Endothelial cell of umbilical vein (primary cell): Measurements from ENCODE around the gene MYO16. TPM values are rescaled to one million over a fixed set of nuclear protein-coding genes. Genes with fewer than 3 reads are reported as not detected.

Source experiments
- BruUV-seq: library from RNA; stranded (reverse); fragments of 400-500 nt; replicated peaks from 2 replicates; lab custom pipeline; 2021; lab: Mats Ljungman, UMichigan
- CTCF ChIA-PET: fragments of 300-600, 350-600 bp; sonication (Branson Sonifier 250); formaldehyde crosslinking; loops from one replicate; lab custom pipeline; 2021; ENCODE audit warnings: antibody characterized with exemption, inconsistent platforms; lab: Charles Lee
- POLR2A ChIA-PET: fragments of 300-600, 350-600 bp; sonication (Branson Sonifier 250); formaldehyde crosslinking; loops from one replicate; lab custom pipeline; 2021; ENCODE audit warnings: antibody characterized with exemption, inconsistent platforms; lab: Charles Lee
- DNase-seq: peaks from one replicate; pipeline ENCODE4 v3.0.0-alpha.2; 2011; ENCODE audit warnings: low read depth, low spot score
- FAIRE-seq: peaks from 2 replicates; lab custom pipeline; 2011; peaks lifted over from hg19 to GRCh38; lab: Jason Lieb, UNC
- H2AFZ ChIP-seq: 2 replicates; pipeline ENCODE4 v1.6.0; 2012; ENCODE audit warnings: low read depth, low read length, control low read depth, inconsistent platforms
- H3K27ac ChIP-seq: 2 replicates; pipeline ENCODE4 v1.5.1; 2011; ENCODE audit warnings: low read depth, mild to moderate bottlenecking, control low read depth, low read length, moderate library complexity; ENCODE audit not compliant: insufficient read depth
- H3K27me3 ChIP-seq, 2 experiments: 2 replicates each; pipeline versions ENCODE4 v1.6.0 to v1.6.1; 2011; ENCODE audit warnings: low read length in 2 of 2, mixed read lengths in 1 of 2; ENCODE audit not compliant: control insufficient read depth in 2 of 2, insufficient read depth in 2 of 2
- H3K36me3 ChIP-seq, 2 experiments: 2 replicates in 1 of 2; 3 replicates in 1 of 2; pipeline ENCODE4 v1.5.1; 2011; ENCODE audit warnings: low read length in 2 of 2, mild to moderate bottlenecking in 1 of 2, moderate library complexity in 1 of 2; ENCODE audit not compliant: control insufficient read depth in 2 of 2, insufficient read depth in 2 of 2; ENCODE audit errors: extremely low read depth in 1 of 2
- H3K4me1 ChIP-seq: 3 replicates; pipeline ENCODE4 v1.5.1; 2011; ENCODE audit warnings: mild to moderate bottlenecking, low read length; ENCODE audit not compliant: control insufficient read depth, insufficient read depth; ENCODE audit errors: extremely low read depth
- H3K4me2 ChIP-seq: 2 replicates; pipeline ENCODE4 v1.6.1; 2011; ENCODE audit warnings: low read length, control low read depth, mixed read lengths; ENCODE audit not compliant: insufficient read depth
- H3K4me3 ChIP-seq, 3 experiments: fragments of 200-600 bp in 1 of 3; sonication (generic), shearing (Covaris generic) in 1 of 3; replicated peaks in 1 of 3; 2 replicates each; pipeline ENCODE4 v1.5.1; 2011 to 2016; ENCODE audit warnings: control low read depth in 3 of 3, low read length in 3 of 3, mild to moderate bottlenecking in 2 of 3, inconsistent platforms in 1 of 3, low read depth in 1 of 3, moderate library complexity in 1 of 3; ENCODE audit not compliant: insufficient read depth in 1 of 3
- H3K79me2 ChIP-seq: 2 replicates; pipeline ENCODE4 v1.6.0; 2012; ENCODE audit warnings: low read length, inconsistent platforms; ENCODE audit not compliant: control insufficient read depth, insufficient read depth
- H3K9ac ChIP-seq: replicated peaks from 2 replicates; pipeline ENCODE3; 2011; ENCODE audit warnings: low read length, control low read depth; ENCODE audit not compliant: insufficient read depth; ENCODE audit errors: extremely low read depth
- H3K9me1 ChIP-seq: replicated peaks from 3 replicates; pipeline ENCODE4 v1.6.0; 2011; ENCODE audit warnings: mild to moderate bottlenecking, low read length; ENCODE audit not compliant: control insufficient read depth, insufficient read depth; ENCODE audit errors: extremely low read depth
- H3K9me3 ChIP-seq: replicated peaks from 2 replicates; pipeline ENCODE4 v1.5.1; 2012; ENCODE audit warnings: low read length, inconsistent platforms; ENCODE audit not compliant: control insufficient read depth, insufficient read depth
- H4K20me1 ChIP-seq: replicated peaks from 2 replicates; pipeline ENCODE3; 2011; ENCODE audit warnings: mild to moderate bottlenecking, low read length; ENCODE audit not compliant: control insufficient read depth, insufficient read depth; ENCODE audit errors: extremely low read depth
- CTCF ChIP-seq, 2 donors: IDR thresholded peaks; 1 replicate in 1 of 2; 2 replicates in 1 of 2; pipeline ENCODE4 v1.5.1; 2011; ENCODE audit warnings: low read length in 2 of 2, mild to moderate bottlenecking in 2 of 2, moderate library complexity in 2 of 2, control low read depth in 1 of 2, inconsistent platforms in 1 of 2, low read depth in 1 of 2; ENCODE audit not compliant: insufficient read depth in 1 of 2; ENCODE audit errors: extremely low read depth in 1 of 2
- EZH2 ChIP-seq: IDR thresholded peaks from 2 replicates; pipeline ENCODE4 v1.6.1; 2012; ENCODE audit warnings: borderline replicate concordance, low read depth, mild to moderate bottlenecking, moderate library complexity, low read length, inconsistent platforms; ENCODE audit not compliant: severe bottlenecking
- FOS ChIP-seq: IDR thresholded peaks from 2 replicates; pipeline ENCODE4 v1.6.1; 2011; ENCODE audit warnings: mild to moderate bottlenecking, low read length, moderate library complexity, borderline replicate concordance; ENCODE audit not compliant: insufficient read depth
- GATA2 ChIP-seq: IDR thresholded peaks from 2 replicates; pipeline ENCODE4 v1.7.0; 2011; ENCODE audit warnings: low read depth, mild to moderate bottlenecking, moderate library complexity, mixed read lengths, low read length; ENCODE audit not compliant: insufficient read length, insufficient read depth
- MYC ChIP-seq: IDR thresholded peaks from one replicate; pipeline ENCODE4 v1.6.1; 2011; ENCODE audit warnings: mild to moderate bottlenecking, low read depth, low read length
- POLR2A ChIP-seq: IDR thresholded peaks from 2 replicates; pipeline ENCODE4 v1.6.1; 2012; ENCODE audit warnings: low read depth, mild to moderate bottlenecking, control low read depth, low read length
- POLR2AphosphoS5 ChIP-seq: IDR thresholded peaks from 2 replicates; pipeline ENCODE4 v1.6.1; 2012; ENCODE audit warnings: low read depth, mild to moderate bottlenecking, control low read depth, low read length, moderate library complexity; ENCODE audit not compliant: insufficient read depth
- dilution Hi-C: fragments of 300-500 bp; cut with MboI; formaldehyde crosslinking; loops from one replicate; pipeline ENCODE4 v1.15.0; 2019; ENCODE audit warnings: low sequenced_read_pairs; ENCODE audit not compliant: extremely low pct_ligation_motif_present
- intact Hi-C: fragments of 100-400 bp; cut with micrococcal nuclease; formaldehyde crosslinking; loops from one replicate; pipeline ENCODE4 v1.10.0; 2022
- polyA plus RNA-seq, 4 experiments: library from polyadenylated mRNA; depleted of rRNA in 3 of 4; stranded (reverse) in 3 of 4; unstranded in 1 of 4; fragments of >200 nt; gene quantifications; 2 replicates each; pipeline versions ENCODE4 v1.2.1 to v1.2.3, GENCODE V29; 2011 to 2012; ENCODE audit warnings: missing spikeins in 1 of 4
- total RNA-seq: library from RNA; stranded (reverse); gene quantifications from 2 replicates; pipeline ENCODE4 v1.2.3, GENCODE V29; 2021
- TF ChIP-seq, protein P1 (sequence below): IDR thresholded peaks from 2 replicates; pipeline ENCODE4 v1.6.1; 2011; ENCODE audit not compliant: insufficient read depth, insufficient read length

MYO16 gene
- total and polyA plus RNA-seq, 2 donors (not counting 3 experiments of a cell fraction or from before 2014, with no cell fraction given): 0.03 to 0.04 TPM

GRCh38 chr13:108785844-108786243 lies 156.4 kb downstream of the MYO16 start:
- intact Hi-C loops (no loop called here), dilution Hi-C loops (no loop called here)
- no peak for FAIRE-seq

More at GRCh38 chr13:108785844-108786243, 156.4 kb downstream of the MYO16 start:
- DNase-seq: no peak
- Histone ChIP-seq H3K27ac (no peak overlapping the region), H3K9me1 (no peaks in the 10 kb centered on the region), H3K4me3 (no peak overlapping the region), H3K4me1 (no peaks in the 10 kb centered on the region), H3K9me3 (peaks cover 6% of the 10 kb centered on the region), H3K27me3 (no peaks in the 10 kb centered on the region), H3K36me3 (no peaks in the 10 kb centered on the region), H3K79me2 (no peaks in the 10 kb centered on the region), H3K9ac (no peak overlapping the region), H4K20me1 (no peaks in the 10 kb centered on the region), H2AFZ (no peak overlapping the region), H3K4me2 (no peak overlapping the region)
- BruUV-seq: no TSS peak
- ChIA-PET POLR2A (no interaction called here), CTCF (no interaction called here)
- no peak for TF ChIP-seq POLR2A
- TF ChIP-seq EZH2: no peak
- TF ChIP-seq, protein P1, sequence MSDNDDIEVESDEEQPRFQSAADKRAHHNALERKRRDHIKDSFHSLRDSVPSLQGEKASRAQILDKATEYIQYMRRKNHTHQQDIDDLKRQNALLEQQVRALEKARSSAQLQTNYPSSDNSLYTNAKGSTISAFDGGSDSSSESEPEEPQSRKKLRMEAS: no peak
- TF ChIP-seq MYC: no peak
- no peak for TF ChIP-seq CTCF (IDR thresholded peaks at IDR 0.05; ENCODE audit: extremely low read depth in 1 of 2, insufficient read depth in 1 of 2, low read depth in 1 of 2, low read length in 2 of 2)
- TF ChIP-seq POLR2AphosphoS5: no peak
- TF ChIP-seq FOS: no peak
- TF ChIP-seq GATA2: no peak
